ENCODE data around the gene FOXK2. TPM values are rescaled to one million over a fixed set of nuclear protein-coding genes. Genes with fewer than 3 reads are reported as not detected.

The FOXK2 gene
- total RNA-seq, 1 donor from 2014 or later, result 55.5 TPM

GRCh38 chr17:82491196-82491530 lies 28.4 kb upstream of the FOXK2 start:
- TF ChIP-seq POLR2A (IDR thresholded peaks at IDR 0.05) (no peak), POLR2AphosphoS5 (IDR thresholded peaks at IDR 0.05; ENCODE audit: insufficient read depth in 1 of 2, low read depth in 1 of 2) (no peak)

GRCh38 chr17:82491533-82491932 lies 28.0 kb upstream of the FOXK2 start:
- no peaks in the 10 kb centered on the region for H3K9me3 ChIP-seq
- no peak overlapping the region for H3K27ac ChIP-seq
- H3K36me3 ChIP-seq, result peaks cover 0 to 5% of the 10 kb centered on the region in 2 donors
- no peaks in the 10 kb centered on the region for H3K27me3 ChIP-seq
- TF ChIP-seq POLR2AphosphoS5 (IDR thresholded peaks at IDR 0.05; ENCODE audit: insufficient read depth in 1 of 2, low read depth in 1 of 2) (no peak), CTCF (IDR thresholded peaks at IDR 0.05) (no peak), POLR2A (IDR thresholded peaks at IDR 0.05) (no peak)
- peaks cover 41% of the 10 kb centered on the region for H3K4me1 ChIP-seq
- intact Hi-C loops (cut with DNase I), result loop anchor here (10.0 kb wide), 2 partner anchors 53 to 137 kb away; partner anchors contain the start of gene TEX19
- H3K4me3 ChIP-seq, result no peak overlapping the region
- DNase-seq (ENCODE audit: extremely low spot score in 2 of 2), result no peak

More at GRCh38 chr17:82491196-82491530, 28.4 kb upstream of the FOXK2 start:
- DNase-seq (ENCODE audit: extremely low spot score in 2 of 2), result peak in 1 of 2 donors; percentile 69
- Histone ChIP-seq H3K27me3 (no peaks in the 10 kb centered on the region), H3K9me3 (no peaks in the 10 kb centered on the region), H3K4me3 (no peak overlapping the region), H3K27ac (no peak overlapping the region), H3K4me1 (peaks cover 38% of the 10 kb centered on the region), H3K36me3 (peaks cover 0 to 5% of the 10 kb centered on the region in 2 donors)
- intact Hi-C loops (cut with DNase I), result loop anchor here (10.0 kb wide), 2 partner anchors 54 to 136 kb away; partner anchors contain the start of gene TEX19

- H3K36me3 ChIP-seq, result peaks cover 0 to 2% of the 10 kb centered on the region in 2 donors
- no peaks in the 10 kb centered on the region for H3K9me3 ChIP-seq
- peaks cover 47% of the 10 kb centered on the region for H3K4me1 ChIP-seq
- DNase-seq (ENCODE audit: extremely low spot score in 2 of 2), result peak in 1 of 2 donors; percentile 79
- H3K27me3 ChIP-seq, result no peaks in the 10 kb centered on the region
- no peak overlapping the region for H3K27ac ChIP-seq
- TF ChIP-seq POLR2AphosphoS5 (IDR thresholded peaks at IDR 0.05; ENCODE audit: insufficient read depth in 1 of 2, low read depth in 1 of 2), result no peak
- TF ChIP-seq CTCF (IDR thresholded peaks at IDR 0.05), result no peak
- TF ChIP-seq POLR2A (IDR thresholded peaks at IDR 0.05), result no peak
- no peak overlapping the region for H3K4me3 ChIP-seq
- intact Hi-C loops (cut with DNase I), result loop anchor here (2.0 to 10.0 kb wide), 3 partner anchors 52 to 138 kb away; partner anchors contain the start of genes HEXD, OGFOD3 and TEX19
These were observed 26.8 kb upstream of the FOXK2 start for GRCh38 chr17:82492643-82493225.

- Histone ChIP-seq H3K9me3 (no peaks in the 10 kb centered on the region), H3K4me1 (peaks cover 52% of the 10 kb centered on the region), H3K4me3 (no peak overlapping the region), H3K27me3 (no peaks in the 10 kb centered on the region), H3K27ac (no peak overlapping the region), H3K36me3 (no peaks in the 10 kb centered on the region)
- intact Hi-C loops (cut with DNase I), result loop anchor here (2.0 to 10.0 kb wide), 3 partner anchors 51 to 139 kb away; partner anchors contain the start of genes HEXD, OGFOD3 and TEX19
- peak in 1 of 2 donors; percentile 80 for DNase-seq (ENCODE audit: extremely low spot score in 2 of 2)
- TF ChIP-seq POLR2A (IDR thresholded peaks at IDR 0.05), result no peak
- no peak for TF ChIP-seq CTCF (IDR thresholded peaks at IDR 0.05)
- TF ChIP-seq POLR2AphosphoS5 (IDR thresholded peaks at IDR 0.05; ENCODE audit: insufficient read depth in 1 of 2, low read depth in 1 of 2), result no peak
These were observed 26.2 kb upstream of the FOXK2 start for GRCh38 chr17:82493226-82493781.

GRCh38 chr17:82494236-82495055 lies 25.1 kb upstream of the FOXK2 start:
- TF ChIP-seq POLR2A (IDR thresholded peaks at IDR 0.05) (no peak), CTCF (IDR thresholded peaks at IDR 0.05) (peak; percentile 48 to 81 (median 80)), POLR2AphosphoS5 (IDR thresholded peaks at IDR 0.05; ENCODE audit: insufficient read depth in 1 of 2, low read depth in 1 of 2) (peak; percentile 61 to 68)
- peak overlapping the region; percentile 54 for H3K27ac ChIP-seq
- intact Hi-C loops (cut with DNase I), result loop anchor here (5.0 to 10.0 kb wide), 3 partner anchors 37 to 140 kb away; partner anchors contain the start of genes NARF and TEX19
- peaks cover 50% of the 10 kb centered on the region for H3K4me1 ChIP-seq
- DNase-seq (ENCODE audit: extremely low spot score in 2 of 2), result peak in 1 of 2 donors; percentile 93
- no peak overlapping the region for H3K4me3 ChIP-seq
- no peaks in the 10 kb centered on the region for H3K36me3 ChIP-seq
- H3K27me3 ChIP-seq, result no peaks in the 10 kb centered on the region
- no peaks in the 10 kb centered on the region for H3K9me3 ChIP-seq
